ENCODE data around the gene PRKAG2. TPM values are rescaled to one million over a fixed set of nuclear protein-coding genes. Genes with fewer than 3 reads are reported as not detected.

PRKAG2 gene
- total RNA-seq, 2 experiments from 2014 or later, result 16.9 to 18.7 TPM

DNA sequence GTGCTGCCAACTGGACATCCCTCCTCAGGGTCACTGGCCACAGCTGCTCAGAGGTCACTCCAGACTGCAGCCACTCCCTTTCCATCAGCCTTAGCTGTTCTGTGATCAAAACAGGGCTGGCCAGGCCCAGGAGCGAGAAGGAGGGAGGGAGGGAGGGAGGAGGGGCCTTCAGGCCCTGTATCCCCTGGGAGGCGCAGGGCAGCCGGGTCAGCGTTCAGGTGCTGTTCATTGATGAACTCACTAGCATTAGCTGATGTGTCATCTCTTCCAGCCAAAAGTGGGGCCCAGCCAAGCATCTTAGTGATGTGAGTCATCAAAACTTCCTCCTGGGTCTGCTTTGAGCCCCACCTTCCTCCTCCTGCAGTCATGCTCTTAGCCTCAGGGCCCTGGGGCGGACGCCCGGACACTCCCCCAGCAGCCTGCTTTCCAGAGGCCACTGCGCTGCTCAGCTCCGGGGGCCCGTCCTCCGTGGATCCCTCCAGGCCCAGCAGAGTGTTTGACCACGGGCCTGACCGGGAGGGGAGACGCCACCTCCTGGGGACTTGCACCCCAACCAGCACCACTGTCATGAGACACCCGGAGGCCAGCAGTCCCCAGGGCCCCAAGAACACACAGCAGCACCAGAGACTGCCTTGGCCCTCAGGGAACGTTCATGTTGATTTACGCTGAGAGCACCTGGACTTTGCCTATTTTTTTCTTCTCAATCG, 149.2 kb downstream of the PRKAG2 start:
- H3K27ac Mint-ChIP-seq, result no peak overlapping the region
- H3K9me3 Mint-ChIP-seq, result no peaks in the 10 kb centered on the region
- intact Hi-C loops (cut with micrococcal nuclease), result loop anchor here (1.0 kb wide), 1 partner anchor 20 kb away; no protein-coding TSS in a partner anchor
- H3K27me3 Mint-ChIP-seq (ENCODE audit: low read depth), result no peaks in the 10 kb centered on the region
- no peak overlapping the region for H3K4me3 Mint-ChIP-seq
- peak; percentile 82 for DNase-seq
- H3K36me3 Mint-ChIP-seq (ENCODE audit: low read depth), result no peaks in the 10 kb centered on the region
- CTCF ChIA-PET, result interaction anchor here (0.6 kb wide), 1 partner anchor 79 kb away, joined by 3 read pairs; no protein-coding TSS in a partner anchor
- peaks cover 15% of the 10 kb centered on the region for H3K4me1 Mint-ChIP-seq (ENCODE audit: low read depth)

DNA sequence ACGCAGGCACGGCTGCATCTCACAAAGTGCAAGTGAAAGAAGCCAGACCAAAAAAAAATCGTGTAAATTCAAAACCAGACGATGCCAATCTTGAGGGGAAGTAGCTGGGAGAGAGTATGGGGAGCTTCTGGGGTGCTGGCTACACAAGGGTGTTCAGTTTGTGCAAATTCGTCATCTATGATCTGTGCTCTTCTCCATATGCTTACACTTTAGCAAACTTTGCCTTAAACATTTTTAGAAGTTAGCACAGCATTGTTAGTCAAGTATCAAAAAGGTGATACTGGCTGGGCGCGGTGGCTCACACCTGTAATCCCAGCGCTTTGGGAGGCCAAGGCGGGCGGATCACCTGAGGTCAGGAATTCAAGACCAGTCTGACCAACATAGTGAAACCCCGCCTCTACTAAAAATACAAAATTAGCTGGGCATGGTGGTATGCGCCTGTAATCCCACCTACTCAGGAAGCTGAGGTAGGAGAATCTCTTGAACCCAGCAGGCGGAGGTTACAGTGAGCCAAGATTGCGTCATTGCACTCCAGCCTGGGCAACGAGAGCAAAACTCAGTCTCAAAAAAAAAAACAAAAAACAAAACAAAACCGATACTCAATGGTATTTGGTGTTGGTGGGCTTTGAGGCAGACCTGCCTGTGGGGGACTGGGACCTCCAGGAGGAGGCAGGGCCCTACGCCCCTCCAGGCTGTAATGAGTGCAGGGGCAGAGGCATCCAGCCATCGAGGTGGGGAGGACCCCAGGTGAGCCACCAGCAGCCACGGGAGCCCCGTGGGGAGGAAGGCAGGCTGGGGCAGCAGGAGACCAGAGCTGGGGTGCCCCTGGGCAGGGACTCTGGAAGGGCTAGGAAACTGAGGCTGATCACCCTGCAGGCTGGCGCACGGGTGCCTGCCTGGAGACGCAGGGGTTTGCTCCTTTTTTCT, 150.0 kb downstream of the PRKAG2 start:
- H3K27me3 Mint-ChIP-seq (ENCODE audit: low read depth), result no peaks in the 10 kb centered on the region
- H3K9me3 Mint-ChIP-seq, result no peaks in the 10 kb centered on the region
- no peak for DNase-seq
- peaks cover 15% of the 10 kb centered on the region for H3K4me1 Mint-ChIP-seq (ENCODE audit: low read depth)
- CTCF ChIA-PET, result interaction anchor here (0.6 to 1.2 kb wide), 2 partner anchors 32 to 78 kb away, joined by 3 read pairs; no protein-coding TSS in a partner anchor
- no peak overlapping the region for H3K4me3 Mint-ChIP-seq
- intact Hi-C loops (cut with micrococcal nuclease), result loop anchor here (1.0 kb wide), 1 partner anchor 20 kb away; no protein-coding TSS in a partner anchor
- H3K36me3 Mint-ChIP-seq (ENCODE audit: low read depth), result no peaks in the 10 kb centered on the region
- H3K27ac Mint-ChIP-seq, result no peak overlapping the region

DNA sequence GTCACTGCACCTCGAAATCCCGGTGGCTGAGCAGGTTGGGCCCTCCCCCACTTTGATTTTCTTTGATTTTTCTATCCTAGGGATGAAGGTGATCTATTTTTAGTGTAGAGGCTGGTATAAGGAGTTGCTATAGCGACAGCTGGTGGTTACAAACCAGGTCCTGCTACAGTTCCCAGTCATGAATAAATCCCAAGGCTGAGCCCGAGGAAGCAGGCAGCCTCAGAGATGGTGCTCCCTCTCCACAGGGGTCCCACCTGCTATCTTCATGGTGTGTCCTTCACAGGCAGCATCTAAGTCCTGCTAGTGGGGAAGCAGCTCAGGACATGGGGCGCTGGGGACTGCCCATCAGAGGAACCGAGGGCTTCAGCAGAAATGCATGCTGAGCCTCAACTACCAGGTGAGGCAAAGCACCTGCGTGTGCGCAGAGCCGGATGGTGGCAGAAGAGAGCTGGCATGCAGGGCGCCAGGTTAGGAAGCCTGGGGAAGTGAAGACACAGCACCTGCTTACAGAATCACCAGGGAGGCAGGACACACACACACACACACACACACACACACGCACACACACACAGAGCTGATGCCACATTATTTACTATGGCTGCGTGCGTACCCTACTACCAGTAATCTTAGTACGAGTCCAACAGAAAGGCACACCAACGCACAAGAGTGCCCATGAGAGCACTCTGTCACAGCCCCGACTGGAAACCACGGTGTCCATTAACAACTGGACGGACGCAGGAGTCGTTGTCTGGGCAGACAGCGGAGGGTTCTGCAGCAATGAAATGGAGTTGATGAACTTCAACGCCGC, 150.9 kb downstream of the PRKAG2 start:
- Mint-ChIP-seq H3K9me3 (no peaks in the 10 kb centered on the region), H3K27me3 (ENCODE audit: low read depth) (no peaks in the 10 kb centered on the region), H3K4me1 (ENCODE audit: low read depth) (peaks cover 15% of the 10 kb centered on the region), H3K36me3 (ENCODE audit: low read depth) (no peaks in the 10 kb centered on the region), H3K27ac (no peak overlapping the region), H3K4me3 (no peak overlapping the region)
- CTCF ChIA-PET, result interaction anchor here (0.8 to 1.2 kb wide), 2 partner anchors 20 to 33 kb away, joined by 3 read pairs; no protein-coding TSS in a partner anchor
- no peak for DNase-seq
- intact Hi-C loops (cut with micrococcal nuclease), result no loop called here

DNA sequence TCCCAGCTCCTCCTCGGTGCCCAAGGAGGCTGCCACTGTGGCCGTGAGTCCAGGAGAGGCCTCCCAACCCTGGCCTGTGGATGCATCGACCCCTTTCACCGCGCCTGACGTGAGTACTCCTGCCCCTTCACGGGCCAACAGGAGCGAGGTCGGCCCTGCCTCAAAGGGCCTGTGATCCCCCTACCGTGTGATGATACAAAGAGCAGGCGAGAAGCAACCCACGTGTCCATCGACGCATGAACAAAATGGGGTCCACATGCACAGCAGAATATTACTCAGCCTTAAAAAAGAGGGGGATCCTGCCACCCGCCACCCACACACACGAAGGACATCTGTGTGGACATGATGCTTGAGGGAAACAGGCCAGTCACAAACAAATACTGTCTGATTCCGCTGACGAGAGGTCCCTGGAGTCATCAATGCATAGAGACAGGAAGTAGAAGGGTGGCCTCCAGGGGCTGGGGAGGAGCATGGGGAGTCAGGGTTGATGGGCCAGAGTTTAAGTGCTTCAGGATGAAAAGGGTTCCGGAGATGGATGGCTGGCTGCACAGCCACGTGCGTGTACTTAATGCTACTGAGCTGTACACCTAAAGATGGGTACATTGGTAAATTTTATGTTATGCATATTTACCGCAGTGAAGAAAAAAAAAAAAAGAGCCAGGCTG, 151.9 kb downstream of the PRKAG2 start:
- no peaks in the 10 kb centered on the region for H3K9me3 Mint-ChIP-seq
- H3K4me3 Mint-ChIP-seq, result no peak overlapping the region
- H3K4me1 Mint-ChIP-seq (ENCODE audit: low read depth), result peaks cover 15% of the 10 kb centered on the region
- H3K27ac Mint-ChIP-seq, result no peak overlapping the region
- CTCF ChIA-PET, result interaction anchor here (0.8 kb wide), 1 partner anchor 21 kb away, joined by 3 read pairs; no protein-coding TSS in a partner anchor
- intact Hi-C loops (cut with micrococcal nuclease), result no loop called here
- H3K36me3 Mint-ChIP-seq (ENCODE audit: low read depth), result no peaks in the 10 kb centered on the region
- no peak for DNase-seq
- no peaks in the 10 kb centered on the region for H3K27me3 Mint-ChIP-seq (ENCODE audit: low read depth)

DNA sequence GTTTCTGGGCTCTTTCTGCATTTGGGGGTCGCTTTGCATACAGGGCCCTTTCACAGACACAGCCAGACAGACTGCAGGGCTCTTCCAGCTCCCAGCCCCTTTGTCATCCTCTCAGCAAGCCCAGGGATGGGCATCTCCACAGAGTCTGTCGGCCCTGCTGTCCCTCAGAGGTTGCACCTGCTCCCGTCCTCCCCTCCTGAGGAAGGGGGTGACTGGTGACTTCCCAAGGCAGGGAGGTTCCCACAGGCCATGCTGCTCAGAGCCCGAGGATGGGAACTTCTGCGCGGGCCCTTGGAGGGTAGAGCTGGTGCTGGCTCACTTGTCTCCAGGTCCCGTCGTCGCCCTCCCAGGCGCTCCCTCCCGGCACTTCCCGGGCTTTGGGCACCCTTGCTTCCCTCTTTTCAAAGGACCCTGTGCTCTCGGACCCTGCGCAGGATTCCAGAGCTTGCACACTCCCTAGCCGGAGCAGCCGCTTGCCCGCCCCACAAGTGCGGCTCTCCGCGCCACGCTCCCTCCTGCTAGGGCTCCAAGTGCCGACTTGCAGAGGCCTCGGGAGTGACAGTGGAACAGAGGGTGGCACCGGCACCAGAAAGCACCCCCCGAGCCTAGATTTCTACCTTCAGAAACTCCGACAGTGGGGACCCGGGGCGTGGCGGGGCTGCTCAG, 152.5 kb downstream of the PRKAG2 start:
- no peaks in the 10 kb centered on the region for H3K36me3 Mint-ChIP-seq (ENCODE audit: low read depth)
- H3K27ac Mint-ChIP-seq, result no peak overlapping the region
- CTCF ChIA-PET, result no interaction called here

DNA sequence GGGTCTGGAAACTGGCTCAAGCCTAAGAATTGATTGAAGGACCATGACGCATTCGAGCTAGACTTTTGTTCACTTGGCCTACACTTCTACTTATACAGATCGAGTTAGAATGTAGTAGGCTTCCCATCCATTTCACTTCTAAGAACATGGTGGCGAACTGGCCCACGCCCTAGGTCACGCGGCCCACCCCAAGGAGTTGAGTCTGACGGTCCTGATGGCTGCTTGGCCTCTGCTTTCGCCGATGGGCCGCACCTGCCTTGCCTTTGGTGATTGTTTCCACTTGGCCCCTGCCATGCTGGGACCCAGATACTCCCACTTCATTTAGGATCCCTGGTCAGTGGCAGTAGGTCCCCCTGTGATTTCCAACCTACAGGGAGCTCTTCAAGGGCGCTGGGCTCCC, 153.6 kb downstream of the PRKAG2 start:
- CTCF ChIA-PET, result no interaction called here
- H3K27ac Mint-ChIP-seq, result no peak overlapping the region
- intact Hi-C loops (cut with micrococcal nuclease), result no loop called here
- no peak overlapping the region for H3K4me3 Mint-ChIP-seq
- no peaks in the 10 kb centered on the region for H3K9me3 Mint-ChIP-seq
- no peaks in the 10 kb centered on the region for H3K27me3 Mint-ChIP-seq (ENCODE audit: low read depth)
- peaks cover 12% of the 10 kb centered on the region for H3K4me1 Mint-ChIP-seq (ENCODE audit: low read depth)
- no peaks in the 10 kb centered on the region for H3K36me3 Mint-ChIP-seq (ENCODE audit: low read depth)
- no peak for DNase-seq

More for the DNA sequence above, 152.5 kb downstream of the PRKAG2 start:
- no peaks in the 10 kb centered on the region for H3K9me3 Mint-ChIP-seq
- intact Hi-C loops (cut with micrococcal nuclease), result no loop called here
- peaks cover 15% of the 10 kb centered on the region for H3K4me1 Mint-ChIP-seq (ENCODE audit: low read depth)
- no peaks in the 10 kb centered on the region for H3K27me3 Mint-ChIP-seq (ENCODE audit: low read depth)
- no peak overlapping the region for H3K4me3 Mint-ChIP-seq
- no peak for DNase-seq

DNA sequence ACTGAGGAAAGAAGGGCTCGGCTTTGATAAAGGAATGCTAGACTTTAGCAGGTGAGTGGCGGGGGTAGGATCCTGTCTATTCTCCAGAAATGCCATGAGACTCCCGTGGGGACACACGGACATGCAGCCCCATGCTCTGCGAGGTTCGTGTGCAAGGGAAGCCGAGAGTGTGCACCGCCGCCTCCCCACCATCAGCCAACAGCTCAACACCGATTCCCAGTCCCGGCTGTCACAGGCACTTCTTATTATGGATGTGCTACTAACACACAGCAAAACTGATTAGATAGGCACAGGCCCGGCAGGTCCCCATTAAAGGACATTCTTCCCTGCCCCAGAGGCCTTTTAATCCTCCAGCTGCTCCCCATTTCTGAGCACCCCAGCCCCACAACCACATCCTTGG, 154.4 kb downstream of the PRKAG2 start:
- intact Hi-C loops (cut with micrococcal nuclease), result no loop called here
- Mint-ChIP-seq H3K27ac (no peak overlapping the region), H3K9me3 (no peaks in the 10 kb centered on the region), H3K27me3 (ENCODE audit: low read depth) (no peaks in the 10 kb centered on the region), H3K4me1 (ENCODE audit: low read depth) (peaks cover 7% of the 10 kb centered on the region), H3K36me3 (ENCODE audit: low read depth) (no peaks in the 10 kb centered on the region), H3K4me3 (no peak overlapping the region)
- CTCF ChIA-PET, result interaction anchor here (0.7 kb wide), 1 partner anchor 760 kb away, joined by 3 read pairs; no protein-coding TSS in a partner anchor
- DNase-seq, result no peak

DNA sequence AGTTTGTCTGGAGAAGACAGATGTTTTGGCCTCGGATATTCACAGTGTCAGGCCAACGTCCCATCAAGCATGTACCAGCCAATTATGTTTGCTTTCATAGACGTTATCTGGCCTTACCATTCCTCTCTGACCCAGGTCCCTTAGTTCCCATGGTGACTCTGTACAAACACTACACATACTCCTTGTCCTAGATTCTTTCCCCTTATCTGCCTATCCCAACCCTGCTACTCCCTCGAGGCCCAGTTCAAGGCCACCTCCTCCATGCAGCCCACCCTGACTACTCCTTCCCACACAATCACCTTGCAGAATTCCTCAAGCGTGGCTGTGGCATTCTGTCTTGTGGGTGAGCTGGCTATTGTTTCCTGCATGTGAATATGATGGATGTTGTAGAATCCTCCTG, 155.2 kb downstream of the PRKAG2 start:
- no peak overlapping the region for H3K4me3 Mint-ChIP-seq
- no peaks in the 10 kb centered on the region for H3K27me3 Mint-ChIP-seq (ENCODE audit: low read depth)
- no peaks in the 10 kb centered on the region for H3K36me3 Mint-ChIP-seq (ENCODE audit: low read depth)
- intact Hi-C loops (cut with micrococcal nuclease), result no loop called here
- CTCF ChIA-PET, result no interaction called here
- H3K4me1 Mint-ChIP-seq (ENCODE audit: low read depth), result peaks cover 4% of the 10 kb centered on the region
- no peak overlapping the region for H3K27ac Mint-ChIP-seq
- H3K9me3 Mint-ChIP-seq, result no peaks in the 10 kb centered on the region
- no peak for DNase-seq

DNA sequence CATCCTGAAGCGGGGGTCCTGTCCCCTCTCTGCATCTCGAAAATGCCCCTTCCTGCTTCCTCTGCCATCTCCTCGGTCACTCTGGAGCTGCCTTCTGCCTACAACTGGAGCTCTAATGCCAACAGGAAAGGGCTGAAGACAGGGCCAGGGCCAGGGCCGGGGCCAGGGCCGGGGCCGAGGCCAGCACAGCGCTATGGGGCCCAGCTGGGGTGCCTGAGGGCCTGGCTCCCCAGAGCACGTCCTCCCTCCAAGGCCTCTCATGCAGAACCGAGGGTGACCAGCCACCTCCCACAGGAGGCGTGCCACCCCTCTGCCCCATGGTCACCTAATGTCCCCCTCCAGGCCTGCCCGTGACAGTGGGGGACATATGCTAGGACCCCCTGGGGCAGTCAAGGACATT, 155.7 kb downstream of the PRKAG2 start:
- no peak for DNase-seq
- intact Hi-C loops (cut with micrococcal nuclease), result no loop called here
- H3K36me3 Mint-ChIP-seq (ENCODE audit: low read depth), result no peaks in the 10 kb centered on the region
- H3K9me3 Mint-ChIP-seq, result no peaks in the 10 kb centered on the region
- no peak overlapping the region for H3K27ac Mint-ChIP-seq
- no peaks in the 10 kb centered on the region for H3K4me1 Mint-ChIP-seq (ENCODE audit: low read depth)
- CTCF ChIA-PET, result no interaction called here
- no peak overlapping the region for H3K4me3 Mint-ChIP-seq
- no peaks in the 10 kb centered on the region for H3K27me3 Mint-ChIP-seq (ENCODE audit: low read depth)

DNA sequence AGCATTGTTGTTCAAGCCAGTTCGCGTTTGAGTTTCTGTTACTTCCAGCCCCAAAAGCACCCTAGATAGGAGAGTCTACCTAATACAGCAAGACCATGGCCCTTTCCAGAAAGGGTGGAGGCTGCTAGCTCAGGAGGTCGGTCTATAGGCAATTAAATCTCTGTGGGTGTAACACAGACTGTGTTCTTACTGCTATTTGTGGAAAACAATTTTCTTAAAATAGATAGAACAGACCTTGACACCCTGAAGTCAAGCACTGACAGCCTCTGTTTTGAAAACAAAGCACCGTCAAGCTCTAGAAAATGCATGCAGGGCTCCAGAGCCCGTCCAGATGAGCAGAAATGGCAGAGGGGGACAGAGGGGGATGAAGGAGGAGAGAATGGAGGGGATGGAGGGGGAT, 156.6 kb downstream of the PRKAG2 start:
- Mint-ChIP-seq H3K27ac (no peak overlapping the region), H3K4me1 (ENCODE audit: low read depth) (no peaks in the 10 kb centered on the region), H3K4me3 (no peak overlapping the region), H3K36me3 (ENCODE audit: low read depth) (no peaks in the 10 kb centered on the region), H3K27me3 (ENCODE audit: low read depth) (no peaks in the 10 kb centered on the region), H3K9me3 (no peaks in the 10 kb centered on the region)
- no peak for DNase-seq
- CTCF ChIA-PET, result interaction anchor here (0.6 kb wide), 1 partner anchor 84 kb away, joined by 3 read pairs; no protein-coding TSS in a partner anchor
- intact Hi-C loops (cut with micrococcal nuclease), result no loop called here

DNA sequence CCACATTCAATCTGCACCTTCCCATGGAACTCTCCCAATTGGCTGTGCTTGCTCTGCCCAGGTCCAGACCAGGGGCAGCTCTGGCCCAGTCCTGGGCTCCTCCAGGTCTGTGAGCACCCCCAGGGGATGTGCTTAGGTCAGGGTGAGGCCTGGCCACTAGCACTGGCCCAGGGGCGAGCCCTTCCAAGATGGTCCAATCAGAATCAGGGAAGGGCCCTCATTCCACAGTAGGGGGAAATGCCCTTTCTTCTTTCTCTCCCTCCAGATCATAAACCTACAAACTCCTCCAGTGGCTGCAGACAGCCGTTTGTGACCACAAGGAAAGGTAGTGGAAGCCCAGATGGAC, 157.0 kb downstream of the PRKAG2 start:
- intact Hi-C loops (cut with micrococcal nuclease), result no loop called here
- H3K9me3 Mint-ChIP-seq, result no peaks in the 10 kb centered on the region
- no peaks in the 10 kb centered on the region for H3K27me3 Mint-ChIP-seq (ENCODE audit: low read depth)
- CTCF ChIA-PET, result no interaction called here
- no peak for DNase-seq
- no peak overlapping the region for H3K27ac Mint-ChIP-seq
- no peaks in the 10 kb centered on the region for H3K4me1 Mint-ChIP-seq (ENCODE audit: low read depth)
- H3K36me3 Mint-ChIP-seq (ENCODE audit: low read depth), result no peaks in the 10 kb centered on the region
- no peak overlapping the region for H3K4me3 Mint-ChIP-seq
